Chondrocyte (in vitro differentiated cells): ENCODE measurements around the gene TMOD2. TPM values are rescaled to one million over a fixed set of nuclear protein-coding genes. Genes with fewer than 3 reads are reported as not detected.
"Not testable (repeated sequence)": the region's sequence is repeated elsewhere in the genome, so short reads cannot be mapped to it uniquely, and the experiment has no call there.

ENCODE experiments used
- DNase-seq: peaks from one replicate; pipeline ENCODE4 v3.0.0; 2021; ENCODE audit warnings: mixed read lengths, low spot score
- H3K27ac Mint-ChIP-seq: one replicate; pipeline ENCODE4 v1.8.0; 2021; ENCODE audit warnings: mild to moderate bottlenecking, moderate library complexity, mixed read lengths; ENCODE audit not compliant: unreplicated experiment
- H3K27me3 Mint-ChIP-seq: 2 replicates; pipeline ENCODE4 v1.8.0; 2021; ENCODE audit warnings: low read depth, mixed read lengths
- H3K36me3 Mint-ChIP-seq: 2 replicates; pipeline ENCODE4 v1.8.0; 2021; ENCODE audit warnings: low read depth, mixed read lengths
- H3K4me1 Mint-ChIP-seq: 2 replicates; pipeline ENCODE4 v1.8.0; 2021; ENCODE audit warnings: low read depth, mild to moderate bottlenecking, mixed read lengths
- H3K4me3 Mint-ChIP-seq: one replicate; pipeline ENCODE4 v1.8.0; 2021; ENCODE audit warnings: mild to moderate bottlenecking, moderate library complexity, mixed read lengths; ENCODE audit not compliant: unreplicated experiment
- H3K9me3 Mint-ChIP-seq: 2 replicates; pipeline ENCODE4 v1.8.0; 2021; ENCODE audit warnings: low read depth, mixed read lengths
- total RNA-seq: library from RNA; stranded (reverse); gene quantifications from 3 replicates; pipeline ENCODE4 v1.2.1, GENCODE V29; 2021
- TF ChIP-seq, protein P1 (sequence below): fragments of 200-600 bp; sonication (generic); IDR thresholded peaks from 2 replicates; pipeline ENCODE4 v1.5.0; 2021; ENCODE audit warnings: antibody characterized with exemption, mild to moderate bottlenecking, moderate library complexity

Gene TMOD2
- total RNA-seq, 1 donor from 2014 or later: 7.8 TPM

- Mint-ChIP-seq H3K4me1 (no peaks in the 10 kb centered on the region), H3K9me3 (peaks cover 7% of the 10 kb centered on the region), H3K36me3 (peaks cover 13% of the 10 kb centered on the region), H3K27ac (no peak overlapping the region), H3K4me3 (no peak overlapping the region), H3K27me3 (no peaks in the 10 kb centered on the region)
- no peak for DNase-seq
- TF ChIP-seq, protein P1, sequence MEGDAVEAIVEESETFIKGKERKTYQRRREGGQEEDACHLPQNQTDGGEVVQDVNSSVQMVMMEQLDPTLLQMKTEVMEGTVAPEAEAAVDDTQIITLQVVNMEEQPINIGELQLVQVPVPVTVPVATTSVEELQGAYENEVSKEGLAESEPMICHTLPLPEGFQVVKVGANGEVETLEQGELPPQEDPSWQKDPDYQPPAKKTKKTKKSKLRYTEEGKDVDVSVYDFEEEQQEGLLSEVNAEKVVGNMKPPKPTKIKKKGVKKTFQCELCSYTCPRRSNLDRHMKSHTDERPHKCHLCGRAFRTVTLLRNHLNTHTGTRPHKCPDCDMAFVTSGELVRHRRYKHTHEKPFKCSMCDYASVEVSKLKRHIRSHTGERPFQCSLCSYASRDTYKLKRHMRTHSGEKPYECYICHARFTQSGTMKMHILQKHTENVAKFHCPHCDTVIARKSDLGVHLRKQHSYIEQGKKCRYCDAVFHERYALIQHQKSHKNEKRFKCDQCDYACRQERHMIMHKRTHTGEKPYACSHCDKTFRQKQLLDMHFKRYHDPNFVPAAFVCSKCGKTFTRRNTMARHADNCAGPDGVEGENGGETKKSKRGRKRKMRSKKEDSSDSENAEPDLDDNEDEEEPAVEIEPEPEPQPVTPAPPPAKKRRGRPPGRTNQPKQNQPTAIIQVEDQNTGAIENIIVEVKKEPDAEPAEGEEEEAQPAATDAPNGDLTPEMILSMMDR: peak; percentile 58
These were observed 31.0 kb downstream of the TMOD2 start for GRCh38 chr15:51782357-51782896.

- Mint-ChIP-seq H3K9me3 (peaks cover 12% of the 10 kb centered on the region), H3K4me1 (no peaks in the 10 kb centered on the region), H3K27me3 (no peaks in the 10 kb centered on the region), H3K36me3 (peaks cover 19% of the 10 kb centered on the region), H3K27ac (no peak overlapping the region), H3K4me3 (no peak overlapping the region)
- TF ChIP-seq, protein P1: no peak
- no peak for DNase-seq
These were observed 32.6 kb downstream of the TMOD2 start for GRCh38 chr15:51783967-51784366.

DNA sequence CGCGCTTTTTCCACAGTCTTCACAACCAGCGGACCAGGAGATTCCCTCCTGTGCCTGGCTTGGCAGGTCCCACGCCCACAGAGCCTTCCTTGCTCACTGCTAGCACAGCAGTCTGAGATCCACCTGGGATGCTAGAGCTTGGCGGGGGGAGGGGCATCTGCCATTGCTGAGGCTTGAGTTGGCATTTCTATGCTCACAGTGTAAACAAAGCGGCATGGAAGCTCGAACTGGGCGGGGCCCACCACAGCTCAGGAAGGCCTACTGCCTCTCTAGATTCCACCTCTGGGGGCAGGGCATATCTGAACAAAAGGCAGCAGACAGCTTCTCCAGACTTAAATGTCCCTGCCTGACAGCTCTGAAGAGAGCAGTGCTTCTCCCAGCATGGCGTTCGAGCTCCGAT lies 35.7 kb downstream of the TMOD2 start:
- H3K27me3 Mint-ChIP-seq, H3K4me3 Mint-ChIP-seq, DNase-seq, H3K4me1 Mint-ChIP-seq, H3K27ac Mint-ChIP-seq: not testable (repeated sequence)
- peaks cover 22% of the 10 kb centered on the region for H3K9me3 Mint-ChIP-seq
- peaks cover 16% of the 10 kb centered on the region for H3K36me3 Mint-ChIP-seq

DNA sequence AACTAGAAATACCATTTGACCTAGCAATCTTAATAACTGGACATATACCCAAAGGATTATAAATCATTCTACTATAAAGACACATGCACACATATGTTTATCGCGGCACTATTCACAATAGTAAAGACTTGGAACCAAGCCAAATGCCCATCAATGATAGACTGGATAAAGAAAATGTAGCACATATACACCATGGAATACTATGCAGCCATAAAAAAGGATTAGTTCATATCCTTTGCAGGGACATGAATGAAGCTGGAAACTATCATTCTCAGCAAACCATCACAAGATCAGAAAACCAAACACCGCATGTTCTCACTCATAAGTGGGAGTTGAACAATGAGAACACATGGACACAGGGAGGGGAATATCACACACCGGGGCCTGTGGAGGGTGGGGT lies 41.1 kb downstream of the TMOD2 start:
- not testable (repeated sequence) for H3K4me3 Mint-ChIP-seq, DNase-seq, H3K27me3 Mint-ChIP-seq, H3K27ac Mint-ChIP-seq, H3K36me3 Mint-ChIP-seq
- H3K9me3 Mint-ChIP-seq: peaks cover 17% of the 10 kb centered on the region
- peaks cover 16% of the 10 kb centered on the region for H3K4me1 Mint-ChIP-seq

- H3K9me3 Mint-ChIP-seq: peaks cover 12% of the 10 kb centered on the region
- no peak overlapping the region for H3K27ac Mint-ChIP-seq
These were observed 42.3 kb downstream of the TMOD2 start for GRCh38 chr15:51793521-51794305.

GRCh38 chr15:51796847-51797401 lies 45.5 kb downstream of the TMOD2 start:
- H3K27me3 Mint-ChIP-seq: no peaks in the 10 kb centered on the region
- no peak overlapping the region for H3K27ac Mint-ChIP-seq
- TF ChIP-seq, protein P1: no peak
- peaks cover 32% of the 10 kb centered on the region for H3K4me1 Mint-ChIP-seq
- H3K9me3 Mint-ChIP-seq: peaks cover 3% of the 10 kb centered on the region
- peaks cover 5% of the 10 kb centered on the region for H3K36me3 Mint-ChIP-seq
- H3K4me3 Mint-ChIP-seq: no peak overlapping the region
- DNase-seq: no peak

More at GRCh38 chr15:51793521-51794305, 42.3 kb downstream of the TMOD2 start:
- peaks cover 25% of the 10 kb centered on the region for H3K4me1 Mint-ChIP-seq
- H3K36me3 Mint-ChIP-seq: peaks cover 2% of the 10 kb centered on the region
- DNase-seq: no peak
- TF ChIP-seq, protein P1: no peak
- H3K27me3 Mint-ChIP-seq: no peaks in the 10 kb centered on the region
- H3K4me3 Mint-ChIP-seq: no peak overlapping the region
